ENCODE data around the gene NPAS3.

DNA sequence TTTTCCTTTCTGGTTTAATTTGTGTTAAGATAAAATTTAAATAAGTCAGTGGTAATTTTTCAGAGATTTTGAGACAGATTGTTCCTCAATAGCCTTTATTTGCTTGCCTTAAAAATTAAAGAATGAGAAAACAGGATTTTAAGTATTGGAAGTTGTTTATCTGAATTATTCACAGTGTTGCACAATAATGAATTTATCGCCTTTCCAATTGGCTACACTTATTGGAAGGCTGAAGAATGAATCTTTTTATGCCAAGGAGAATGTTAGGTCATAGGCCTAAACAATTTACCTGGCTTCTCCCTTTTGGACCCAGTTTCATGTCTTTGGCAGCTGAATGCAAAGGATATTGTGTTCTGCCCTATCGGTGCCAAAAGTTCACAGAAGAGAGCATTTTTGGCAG lies 250.2 kb downstream of the NPAS3 start:
- TF ChIP-seq, protein P1, sequence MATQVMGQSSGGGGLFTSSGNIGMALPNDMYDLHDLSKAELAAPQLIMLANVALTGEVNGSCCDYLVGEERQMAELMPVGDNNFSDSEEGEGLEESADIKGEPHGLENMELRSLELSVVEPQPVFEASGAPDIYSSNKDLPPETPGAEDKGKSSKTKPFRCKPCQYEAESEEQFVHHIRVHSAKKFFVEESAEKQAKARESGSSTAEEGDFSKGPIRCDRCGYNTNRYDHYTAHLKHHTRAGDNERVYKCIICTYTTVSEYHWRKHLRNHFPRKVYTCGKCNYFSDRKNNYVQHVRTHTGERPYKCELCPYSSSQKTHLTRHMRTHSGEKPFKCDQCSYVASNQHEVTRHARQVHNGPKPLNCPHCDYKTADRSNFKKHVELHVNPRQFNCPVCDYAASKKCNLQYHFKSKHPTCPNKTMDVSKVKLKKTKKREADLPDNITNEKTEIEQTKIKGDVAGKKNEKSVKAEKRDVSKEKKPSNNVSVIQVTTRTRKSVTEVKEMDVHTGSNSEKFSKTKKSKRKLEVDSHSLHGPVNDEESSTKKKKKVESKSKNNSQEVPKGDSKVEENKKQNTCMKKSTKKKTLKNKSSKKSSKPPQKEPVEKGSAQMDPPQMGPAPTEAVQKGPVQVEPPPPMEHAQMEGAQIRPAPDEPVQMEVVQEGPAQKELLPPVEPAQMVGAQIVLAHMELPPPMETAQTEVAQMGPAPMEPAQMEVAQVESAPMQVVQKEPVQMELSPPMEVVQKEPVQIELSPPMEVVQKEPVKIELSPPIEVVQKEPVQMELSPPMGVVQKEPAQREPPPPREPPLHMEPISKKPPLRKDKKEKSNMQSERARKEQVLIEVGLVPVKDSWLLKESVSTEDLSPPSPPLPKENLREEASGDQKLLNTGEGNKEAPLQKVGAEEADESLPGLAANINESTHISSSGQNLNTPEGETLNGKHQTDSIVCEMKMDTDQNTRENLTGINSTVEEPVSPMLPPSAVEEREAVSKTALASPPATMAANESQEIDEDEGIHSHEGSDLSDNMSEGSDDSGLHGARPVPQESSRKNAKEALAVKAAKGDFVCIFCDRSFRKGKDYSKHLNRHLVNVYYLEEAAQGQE (IDR thresholded peaks at IDR 0.05; ENCODE audit: insufficient read depth in 1 of 2, low read depth in 2 of 2, low read length in 2 of 2): no peak
- no peak for TF ChIP-seq POLR2AphosphoS5 (IDR thresholded peaks at IDR 0.05; ENCODE audit: low read depth, low read length)

All from PFSK-1 (cell line).